ENCODE results near the gene CNR2.
"Not testable (repeated sequence)": the region's sequence is repeated elsewhere in the genome, so short reads cannot be mapped to it uniquely, and the experiment has no call there.

Gene CNR2

DNA sequence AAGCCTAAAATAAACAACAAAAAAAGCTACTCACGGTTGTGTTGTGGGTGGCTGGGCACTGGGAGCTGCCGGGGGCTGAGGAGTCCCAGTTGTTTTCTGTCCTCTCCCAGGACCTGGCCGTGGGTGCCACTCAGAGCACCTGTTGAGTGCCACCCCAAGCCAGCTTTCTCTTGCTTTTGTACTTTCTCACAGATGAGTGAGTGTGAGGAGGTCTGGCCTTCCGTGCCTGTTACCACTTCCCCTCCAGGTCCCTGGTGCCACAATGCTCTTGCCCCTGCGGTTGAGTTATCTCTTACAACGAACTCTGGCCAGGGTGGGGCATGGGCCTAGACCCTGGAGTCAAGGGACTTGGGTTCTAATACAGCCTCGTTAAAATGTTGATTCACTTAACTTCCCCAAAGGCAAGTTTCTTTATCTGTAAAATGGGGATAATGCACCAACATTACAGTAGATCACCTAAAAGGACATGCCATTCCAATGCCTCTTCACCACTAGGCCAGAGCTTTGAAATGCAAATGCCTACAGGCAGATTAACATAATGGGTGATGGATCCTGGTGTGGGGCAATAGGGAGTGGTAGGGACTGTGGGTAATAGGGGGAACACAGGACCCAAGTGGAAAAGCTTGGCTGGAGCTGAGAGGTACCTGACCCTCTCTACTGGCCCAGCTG lies at the start of gene CNR2:
Gene CNR2, minus strand, starts transcription at position 151 of the 669 bp plus-strand sequence. CDS start 37,745 bp downstream, outside the sequence.
- DNase-seq (ENCODE audit: low read depth, low spot score), result no peak

- no peak for DNase-seq (ENCODE audit: low read depth, low spot score)
These were observed 47.3 kb upstream of the CNR2 start for GRCh38 chr1:23960291-23961020.

DNA sequence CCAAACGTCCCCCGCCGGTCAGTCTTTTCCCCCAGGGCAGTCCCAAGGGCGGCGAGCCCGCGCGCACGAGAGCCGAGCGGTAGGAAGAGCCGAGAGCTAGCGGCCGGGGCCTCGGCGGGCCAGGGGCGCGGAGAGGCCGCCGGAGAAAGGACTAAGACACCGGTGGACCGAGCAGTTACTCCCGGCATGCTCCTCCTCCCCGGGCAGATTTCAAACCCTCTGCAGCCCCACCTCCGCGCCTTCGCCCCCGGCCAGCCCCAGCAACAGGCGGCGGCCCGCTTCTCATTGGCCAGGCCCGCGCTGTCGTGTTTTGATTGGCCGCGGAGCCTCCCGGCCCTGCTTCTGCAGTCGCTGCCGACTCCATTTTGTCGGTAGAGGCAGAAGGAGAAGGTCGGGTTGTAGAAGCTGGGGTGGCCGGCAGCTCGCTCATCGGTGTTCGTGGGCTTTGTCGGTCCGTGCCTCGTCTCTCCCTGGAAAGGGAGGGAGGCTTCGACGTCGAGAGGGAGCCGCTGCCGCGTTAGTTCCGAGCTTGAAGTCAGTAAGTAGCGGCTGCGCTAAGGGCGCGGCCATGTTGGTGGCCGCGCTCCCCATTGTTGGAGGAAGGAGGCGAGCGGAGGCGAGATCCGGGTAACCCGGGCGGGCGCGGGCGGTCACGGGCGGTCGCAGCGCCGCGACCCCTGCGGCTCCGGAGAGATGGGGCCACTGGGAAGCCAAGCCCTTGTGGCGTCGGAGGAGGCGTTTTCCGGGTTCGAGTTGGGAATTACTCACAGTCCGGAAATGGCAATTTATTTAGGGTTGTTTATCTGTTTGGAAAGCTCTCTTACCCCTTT lies 46.5 kb upstream of the CNR2 start, which contains the start of gene PNRC2:
Gene PNRC2, plus strand, starts transcription at position 368 of the 830 bp plus-strand sequence. CDS start 1,630 bp downstream, outside the sequence.
- peak; percentile 93 for DNase-seq (ENCODE audit: low read depth, low spot score)

DNA sequence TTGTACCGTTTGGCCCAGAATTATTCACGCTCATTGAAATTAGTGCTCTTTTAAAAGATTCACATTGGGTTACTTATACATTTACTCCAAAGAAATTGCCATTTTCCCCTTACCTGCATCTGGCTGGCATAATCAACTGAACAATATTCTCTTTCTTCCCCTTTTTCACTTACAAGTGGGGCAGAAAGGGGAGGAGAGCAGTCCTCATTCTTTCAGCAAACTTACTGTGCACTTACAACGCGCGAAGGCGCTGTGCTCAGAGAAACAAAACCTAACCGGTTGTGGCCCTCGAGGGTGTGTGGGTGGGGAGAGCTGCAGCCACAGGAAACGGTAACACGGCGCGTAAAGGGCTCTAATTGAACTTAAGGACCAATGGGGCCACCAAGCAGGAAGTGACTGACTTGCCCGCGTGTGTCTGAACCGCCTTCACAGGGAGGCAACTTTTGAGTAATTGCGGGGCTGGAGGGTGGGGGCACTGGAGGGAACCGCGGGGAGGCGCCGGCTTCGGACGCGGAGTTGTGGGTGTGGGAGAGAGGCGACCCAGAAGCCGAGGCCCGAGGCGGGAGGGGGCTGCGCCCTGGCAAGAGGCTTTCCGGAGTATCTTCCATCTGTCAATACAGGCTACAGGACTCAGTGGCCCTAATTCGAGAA lies 45.8 kb upstream of the CNR2 start:
- peak; percentile 84 for DNase-seq (ENCODE audit: low read depth, low spot score)

DNA sequence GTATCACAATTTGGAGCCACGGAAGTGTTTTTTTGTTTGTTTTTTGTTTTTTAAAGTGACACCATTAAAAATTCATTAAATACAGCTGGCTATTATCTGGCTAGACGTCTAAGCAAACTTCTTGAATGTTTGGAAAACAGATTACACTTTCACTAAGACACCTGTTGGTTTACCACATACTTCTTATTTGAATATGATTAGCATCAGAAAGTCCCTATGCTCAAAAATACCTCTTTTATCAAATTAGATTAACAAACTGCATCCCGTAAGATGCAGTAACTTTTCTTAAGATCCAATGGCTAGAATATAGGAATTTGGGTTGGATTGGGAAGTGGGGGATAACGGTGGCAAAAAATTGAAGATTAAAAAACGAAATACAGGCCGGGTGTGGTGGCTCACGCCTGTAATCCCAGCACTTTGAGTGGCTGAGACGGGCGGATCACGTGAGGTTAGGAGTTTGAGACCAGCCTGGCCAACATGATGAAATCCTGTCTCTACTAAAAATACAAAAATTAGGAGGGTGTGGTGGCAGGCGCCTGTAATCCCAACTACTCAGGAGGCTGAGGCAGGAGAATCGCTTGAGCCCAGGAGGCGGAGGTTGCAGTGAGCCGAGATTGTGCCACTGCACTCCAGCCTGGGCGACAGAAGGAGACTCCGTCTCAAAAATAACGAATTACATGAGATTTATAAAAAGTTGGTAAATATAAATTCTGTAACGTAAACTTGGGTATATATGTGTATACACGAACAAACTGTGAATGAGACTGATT lies 45.1 kb upstream of the CNR2 start:
- not testable (repeated sequence) for DNase-seq (ENCODE audit: low read depth, low spot score)

DNA sequence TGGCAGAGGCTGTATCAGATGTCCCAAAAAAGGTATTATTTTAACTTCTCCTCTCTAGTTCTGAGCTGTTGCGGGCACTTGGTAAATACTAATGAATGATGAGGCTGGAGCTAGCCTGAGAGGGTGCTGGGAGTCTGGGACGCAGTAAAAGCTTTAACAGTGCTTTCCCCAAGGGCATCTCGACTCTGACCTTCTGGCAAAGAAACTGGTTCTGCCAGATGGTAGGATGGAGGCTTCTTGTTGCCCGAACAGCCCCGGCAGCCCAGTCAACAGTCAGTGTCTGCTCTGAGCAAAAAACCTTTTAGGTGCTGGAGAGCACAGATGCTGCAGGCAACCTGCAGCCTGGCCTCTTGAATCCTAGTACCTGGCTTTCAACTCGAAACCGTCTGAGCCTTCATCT lies 43.9 kb upstream of the CNR2 start:
- no peak for DNase-seq (ENCODE audit: low read depth, low spot score)

DNA sequence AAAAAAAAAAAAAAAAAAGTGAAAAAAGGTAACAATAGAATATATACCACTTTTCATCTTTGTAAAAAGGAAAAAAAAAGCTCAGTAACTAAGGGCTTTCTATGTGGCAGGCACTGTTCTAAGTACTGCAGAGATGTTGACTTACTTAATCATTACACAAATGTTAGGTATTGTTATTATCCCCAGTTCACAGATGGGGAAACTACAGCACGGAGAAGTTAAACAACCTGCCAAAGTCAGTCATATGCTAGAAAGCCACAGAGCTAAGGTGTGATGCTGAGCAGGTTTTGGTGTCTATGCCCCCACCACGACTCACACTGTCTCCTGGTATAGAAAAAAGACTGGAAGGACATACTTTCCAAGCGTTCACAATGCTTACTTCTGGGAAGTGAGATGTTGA lies 39.9 kb upstream of the CNR2 start:
- no peak for DNase-seq (ENCODE audit: low read depth, low spot score)

GRCh38 chr1:23947366-23947765 lies 34.2 kb upstream of the CNR2 start:
- DNase-seq (ENCODE audit: low read depth, low spot score), result no peak

DNA sequence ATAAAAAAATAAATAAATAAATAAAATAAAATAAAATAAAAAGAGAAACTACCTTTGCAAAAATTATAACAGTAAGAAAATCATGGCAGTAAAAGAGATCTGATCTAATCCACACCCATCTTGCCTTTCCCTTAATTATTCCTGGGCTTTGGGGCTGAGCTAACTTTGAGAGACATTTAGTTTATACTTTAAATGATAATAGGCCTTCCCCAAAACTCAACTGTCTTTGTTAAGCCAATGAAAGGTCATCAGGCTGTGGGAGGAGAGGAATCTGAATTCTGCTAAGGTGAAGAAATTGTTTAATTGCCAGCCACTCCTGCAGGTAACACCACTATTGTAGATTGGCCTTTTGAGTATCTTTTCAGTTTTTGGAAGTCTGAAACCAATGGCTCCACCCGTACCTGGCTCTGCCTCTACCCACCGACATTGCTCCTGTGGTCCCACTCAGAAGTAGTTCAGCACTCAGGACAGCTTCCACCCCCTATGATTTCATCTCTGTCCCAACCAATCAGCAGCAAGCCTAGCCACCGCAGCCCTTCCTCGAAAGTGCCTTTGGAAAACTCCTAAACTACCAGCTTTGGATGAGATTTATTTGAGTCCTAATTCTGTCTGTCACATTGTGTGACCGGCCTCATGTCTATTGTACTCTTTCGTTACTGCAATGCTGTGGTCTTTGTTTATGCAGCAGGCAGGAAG lies 23.5 kb upstream of the CNR2 start:
- no peak for DNase-seq (ENCODE audit: low read depth, low spot score)

DNA sequence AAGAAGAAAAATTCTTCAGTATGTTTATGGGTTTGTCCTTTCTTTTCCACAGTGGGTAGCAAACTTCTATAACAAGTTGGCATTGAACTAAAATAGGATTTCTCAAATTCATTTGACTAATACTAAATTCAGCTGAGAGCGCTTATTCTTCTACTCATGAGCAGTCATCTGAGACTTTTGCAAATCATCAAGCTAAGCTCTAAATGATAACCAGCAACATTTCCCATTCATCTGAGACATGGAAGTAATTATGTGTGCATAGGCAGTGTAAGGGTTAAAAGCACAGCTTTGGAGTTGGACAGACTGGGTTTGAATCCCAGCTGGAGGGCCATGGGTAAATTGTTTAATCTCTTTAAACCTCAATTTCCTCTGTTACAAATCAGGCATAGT lies 18.3 kb upstream of the CNR2 start:
- no peak for DNase-seq (ENCODE audit: low read depth, low spot score)

DNA sequence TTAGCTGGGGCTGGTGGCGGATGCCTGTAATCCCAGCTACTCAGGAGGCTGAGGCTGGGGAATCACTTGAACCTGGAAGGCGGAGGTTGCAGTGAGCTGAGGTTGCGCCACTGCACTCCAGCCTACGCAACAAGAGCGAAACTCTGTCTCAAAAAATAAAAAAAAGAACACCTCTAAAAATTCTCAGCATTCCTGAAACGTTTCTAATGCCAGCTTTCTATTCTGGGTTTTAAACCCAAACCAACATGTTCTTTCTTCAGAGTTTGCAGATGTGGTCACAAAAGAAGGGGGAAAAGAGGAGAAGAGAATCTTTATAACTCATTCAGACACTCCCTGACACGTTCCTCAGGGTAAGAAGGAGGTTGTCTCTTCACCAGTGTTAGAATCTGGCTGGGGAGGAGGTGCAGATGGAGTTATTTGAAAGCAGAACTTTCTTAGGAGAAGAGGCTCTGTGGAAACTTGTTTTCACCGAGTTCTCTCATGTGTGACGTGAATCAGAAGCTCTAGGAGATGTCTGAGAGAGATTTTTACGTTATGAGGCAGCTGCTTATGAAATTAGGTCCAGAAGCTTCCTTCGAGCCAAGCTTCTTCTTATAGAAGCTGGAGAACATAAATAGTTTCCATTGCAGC lies 17.8 kb upstream of the CNR2 start:
- DNase-seq (ENCODE audit: low read depth, low spot score), result no peak

- no peak for DNase-seq (ENCODE audit: low read depth, low spot score)
These were observed 17.1 kb upstream of the CNR2 start for GRCh38 chr1:23930270-23930669.

DNA sequence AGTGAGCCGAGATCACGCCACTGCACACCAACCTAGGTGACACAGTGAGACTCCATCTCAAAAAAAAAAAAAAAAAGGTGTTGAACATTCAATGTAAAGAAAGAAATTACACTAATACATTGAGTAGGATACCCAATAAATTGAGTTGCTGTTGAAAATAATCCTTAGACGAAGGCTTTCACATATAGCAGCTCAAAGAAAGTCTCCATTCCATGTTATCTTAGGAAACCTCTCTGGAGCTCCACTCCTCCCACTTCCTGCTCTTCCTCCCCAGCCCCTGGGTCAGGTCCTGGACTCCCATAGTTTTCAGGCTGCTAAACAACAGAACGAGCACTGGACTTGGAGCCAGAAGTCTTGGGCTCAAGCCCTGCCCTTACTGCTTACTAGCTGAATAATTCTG lies 15.6 kb upstream of the CNR2 start:
- no peak for DNase-seq (ENCODE audit: low read depth, low spot score)

DNA sequence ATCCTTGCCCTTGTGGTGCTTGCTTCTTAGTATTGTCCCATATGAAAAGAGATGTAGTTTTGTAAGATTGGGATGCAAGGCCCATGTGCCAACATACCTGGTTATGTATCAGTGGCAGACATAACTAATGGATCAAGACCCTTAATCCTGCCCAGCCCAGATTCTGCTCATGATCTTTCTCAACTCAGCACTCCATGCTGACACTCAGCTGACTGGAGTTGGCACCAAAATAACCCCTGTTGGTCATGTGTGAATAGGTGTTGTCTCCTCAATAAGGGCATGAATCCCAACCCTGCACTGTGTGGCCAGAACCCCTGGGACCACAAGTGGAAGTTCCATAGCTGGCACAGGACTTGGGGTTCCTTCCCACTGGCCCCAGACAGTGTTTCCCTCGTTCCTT lies 13.9 kb upstream of the CNR2 start:
- DNase-seq (ENCODE audit: low read depth, low spot score), result no peak

DNA sequence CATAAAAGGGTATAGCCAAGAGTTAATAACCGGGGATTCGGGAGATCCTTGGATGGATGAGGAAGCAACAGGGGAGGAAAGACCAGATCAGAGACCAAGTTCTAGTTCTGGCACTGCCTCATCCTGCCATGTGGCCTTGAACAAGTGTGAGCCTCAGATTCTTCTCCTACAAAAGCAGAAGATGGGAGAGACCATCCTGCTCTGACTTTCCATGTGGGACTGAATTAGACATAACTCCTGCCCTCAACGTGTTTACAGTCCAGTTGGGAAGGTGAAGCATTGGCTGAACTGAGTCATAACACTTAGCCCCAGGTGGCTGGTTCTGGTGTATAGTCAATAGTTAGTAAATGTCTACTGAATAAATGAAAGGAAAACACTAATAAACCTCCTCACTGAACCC lies 12.1 kb upstream of the CNR2 start:
- DNase-seq (ENCODE audit: low read depth, low spot score), result no peak

- DNase-seq (ENCODE audit: low read depth, low spot score), result no peak
These were observed 11.4 kb upstream of the CNR2 start for GRCh38 chr1:23924601-23925000.

DNA sequence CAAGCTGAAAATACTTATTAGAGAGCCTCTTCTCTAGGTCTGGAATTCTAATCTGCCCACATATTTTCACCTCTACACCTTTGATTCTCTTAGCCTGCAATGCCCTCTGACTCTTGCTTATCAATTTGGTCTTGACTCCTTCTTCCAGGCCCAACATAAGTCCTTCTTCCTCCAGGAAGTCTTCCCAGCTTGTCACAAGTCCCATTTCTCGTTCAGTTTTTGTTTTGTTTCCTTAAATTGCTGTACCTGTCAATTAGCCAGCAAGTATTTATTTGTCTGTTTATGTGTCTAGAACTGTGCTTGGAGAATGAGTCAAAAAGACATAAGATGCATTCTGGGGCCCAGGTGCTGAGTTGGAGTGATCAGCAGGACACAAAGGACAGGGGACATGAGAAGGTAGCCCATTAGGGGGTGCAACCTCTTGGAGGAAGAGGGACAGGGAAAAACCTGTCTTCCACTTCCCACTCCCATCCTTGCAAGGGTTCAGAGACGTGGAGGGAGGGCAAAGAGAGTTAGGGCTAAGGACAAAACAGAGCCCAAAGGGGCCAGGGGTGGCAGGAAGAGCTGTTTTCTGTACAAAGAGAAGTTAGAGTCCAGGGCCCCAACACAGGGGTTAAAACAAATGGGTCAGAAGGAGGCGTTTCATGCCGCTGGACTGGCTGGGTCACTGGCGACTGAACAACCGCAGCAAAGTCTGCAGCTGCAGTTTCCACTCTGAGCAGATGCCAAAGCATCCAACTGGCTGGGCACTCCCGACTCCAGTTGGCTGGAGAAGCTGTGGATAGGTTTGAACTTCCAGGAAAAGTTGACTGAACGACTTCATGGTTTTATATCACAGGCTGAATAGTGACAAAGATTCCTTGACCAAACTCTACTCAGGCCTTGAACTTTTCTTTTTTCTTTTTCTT lies 10.7 kb upstream of the CNR2 start:
- DNase-seq (ENCODE audit: low read depth, low spot score), result no peak

DNA sequence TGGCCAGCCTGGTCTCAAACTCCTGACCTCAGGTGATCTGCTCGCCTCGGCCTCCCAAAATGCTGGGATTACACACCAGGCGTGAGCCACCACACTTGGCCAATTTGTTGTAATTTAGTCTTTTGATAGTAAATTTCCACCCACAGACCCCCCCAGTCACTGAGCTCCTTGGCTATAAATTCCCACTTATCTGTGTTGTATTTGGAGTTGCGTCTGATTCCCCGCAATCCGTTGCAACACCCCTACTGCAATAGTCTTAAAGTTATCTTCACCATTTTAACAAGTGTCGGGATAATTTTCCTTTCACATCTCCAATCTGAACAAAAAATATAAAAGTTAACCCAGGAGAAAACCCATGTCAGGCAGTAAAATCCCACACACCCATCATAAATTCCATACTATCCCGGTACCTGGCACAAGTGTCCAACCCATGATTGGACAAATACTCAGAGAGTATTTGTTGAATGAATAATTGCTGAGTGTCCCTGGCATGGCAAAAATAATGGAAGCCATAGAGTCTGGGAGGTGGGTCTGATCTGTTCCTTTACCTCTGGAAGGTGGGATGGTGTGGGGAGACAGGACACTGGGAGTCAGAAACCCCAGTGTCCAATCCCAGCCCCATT lies 9.3 kb upstream of the CNR2 start:
- DNase-seq (ENCODE audit: low read depth, low spot score), result no peak
